ENCODE results near the gene SESN2.

DNA sequence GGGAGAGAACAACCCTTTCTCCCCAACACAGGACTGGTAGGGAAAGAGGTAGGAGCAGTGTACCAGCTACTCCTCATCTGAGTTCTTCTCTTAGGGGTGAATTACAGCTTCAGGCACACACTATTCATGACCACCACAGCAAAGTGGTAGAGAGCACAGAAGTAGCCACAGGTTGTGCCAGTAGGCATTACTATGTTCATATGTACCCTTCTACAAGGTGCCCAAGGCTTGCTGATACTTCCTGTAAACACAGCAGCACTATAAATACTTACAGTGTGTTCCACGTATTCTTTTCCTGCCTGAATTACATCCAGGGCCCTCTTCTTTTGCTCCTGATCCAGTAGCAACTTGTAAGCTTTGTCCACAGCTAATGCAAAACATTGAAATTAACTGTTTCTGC, 49.6 kb upstream of the SESN2 start:
- no peak for TF ChIP-seq CTCF (IDR thresholded peaks at IDR 0.05)
- no peak for TF ChIP-seq POLR2A (IDR thresholded peaks at IDR 0.05)
